Trophoblast cell (in vitro differentiated cells and primary cell): ENCODE data around the gene MYL6B.

Experiments
- DNase-seq, 2 donors: peaks; one replicate each; pipeline ENCODE4 v3.0.0-alpha.2; 2016
- H2AFZ ChIP-seq: 2 replicates; pipeline ENCODE4 v1.6.1; 2013; ENCODE audit warnings: low read length, moderate library complexity, mild to moderate bottlenecking; ENCODE audit not compliant: insufficient read depth, poor library complexity
- H2AK5ac ChIP-seq: 2 replicates; pipeline ENCODE4 v1.6.1; 2013; ENCODE audit warnings: mild to moderate bottlenecking, low read length
- H2BK120ac ChIP-seq: 2 replicates; pipeline ENCODE4 v1.6.1; 2013; ENCODE audit warnings: low read length, mild to moderate bottlenecking, moderate library complexity; ENCODE audit not compliant: insufficient read depth, poor library complexity
- H2BK12ac ChIP-seq: 2 replicates; pipeline ENCODE4 v1.6.1; 2013; ENCODE audit warnings: mild to moderate bottlenecking, low read length, moderate library complexity
- H2BK5ac ChIP-seq: 2 replicates; pipeline ENCODE4 v1.6.1; 2013; ENCODE audit warnings: low read length, low read depth, moderate library complexity, mild to moderate bottlenecking; ENCODE audit not compliant: poor library complexity
- H3K14ac ChIP-seq: 2 replicates; pipeline ENCODE4 v1.6.1; 2013; ENCODE audit warnings: mild to moderate bottlenecking, low read length
- H3K18ac ChIP-seq: 2 replicates; pipeline ENCODE4 v1.6.1; 2013; ENCODE audit warnings: mild to moderate bottlenecking, low read length
- H3K23ac ChIP-seq: 2 replicates; pipeline ENCODE4 v1.6.1; 2013; ENCODE audit warnings: low read length
- H3K27ac ChIP-seq: 2 replicates; pipeline ENCODE4 v1.5.1; 2013; ENCODE audit warnings: low read depth, mild to moderate bottlenecking, inconsistent platforms, low read length, moderate library complexity
- H3K27me3 ChIP-seq: 2 replicates; pipeline ENCODE4 v1.6.1; 2013; ENCODE audit warnings: inconsistent platforms, mild to moderate bottlenecking, low read length, moderate library complexity; ENCODE audit not compliant: insufficient read depth
- H3K36me3 ChIP-seq, 2 experiments: 1 replicate in 1 of 2; 2 replicates in 1 of 2; pipeline ENCODE4 v1.6.1; 2013; ENCODE audit warnings: low read length in 2 of 2, mild to moderate bottlenecking in 2 of 2, moderate library complexity in 1 of 2; ENCODE audit not compliant: insufficient read depth in 2 of 2, control insufficient read depth in 1 of 2
- H3K4ac ChIP-seq: 2 replicates; pipeline ENCODE4 v1.6.1; 2013; ENCODE audit warnings: low read depth, mild to moderate bottlenecking, low read length, moderate library complexity
- H3K4me1 ChIP-seq, 2 experiments: 1 replicate in 1 of 2; 2 replicates in 1 of 2; pipeline ENCODE4 v1.6.1; 2013; ENCODE audit warnings: low read length in 2 of 2, mild to moderate bottlenecking in 2 of 2, moderate library complexity in 1 of 2; ENCODE audit not compliant: insufficient read depth in 2 of 2, control insufficient read depth in 1 of 2
- H3K4me2 ChIP-seq: 2 replicates; pipeline ENCODE4 v1.6.1; 2013; ENCODE audit warnings: inconsistent platforms, mild to moderate bottlenecking, low read length, moderate library complexity
- H3K4me3 ChIP-seq: 2 replicates; pipeline ENCODE4 v1.5.1; 2013; ENCODE audit warnings: mild to moderate bottlenecking, low read depth, low read length, inconsistent platforms
- H3K79me1 ChIP-seq: one replicate; pipeline ENCODE4 v1.6.1; 2013; ENCODE audit warnings: low read length
- H3K79me2 ChIP-seq: 2 replicates; pipeline ENCODE4 v1.6.1; 2013; ENCODE audit warnings: low read length, mild to moderate bottlenecking; ENCODE audit not compliant: control insufficient read depth, insufficient read depth, poor library complexity
- H3K9ac ChIP-seq: 2 replicates; pipeline ENCODE4 v1.6.1; 2013; ENCODE audit warnings: mild to moderate bottlenecking, low read length
- H3K9me3 ChIP-seq: 2 replicates; pipeline ENCODE4 v1.6.1; 2013; ENCODE audit warnings: low read depth, mild to moderate bottlenecking, control low read depth, inconsistent platforms, low read length; ENCODE audit not compliant: insufficient read depth
- H4K12ac ChIP-seq: 2 replicates; pipeline ENCODE4 v1.6.1; 2013; ENCODE audit warnings: low read depth, mild to moderate bottlenecking, low read length, moderate library complexity
- H4K8ac ChIP-seq: 2 replicates; pipeline ENCODE4 v1.6.1; 2013; ENCODE audit warnings: low read depth, mild to moderate bottlenecking, low read length, moderate library complexity
- H4K91ac ChIP-seq: one replicate; pipeline ENCODE4 v1.6.1; 2013; ENCODE audit warnings: low read depth, mild to moderate bottlenecking, low read length, moderate library complexity
- WGBS: extraction: QIAGEN DNeasy Blood & Tissue Kit; methylation state at CpG from one replicate; pipeline ENCODE4 v1.1.7; 2013; ENCODE audit warnings: missing lambda C conversion rate; ENCODE audit not compliant: insufficient read length, insufficient coverage; ENCODE audit errors: extremely low coverage; 5-methylcytosine and 5-hydroxymethylcytosine counted together

The MYL6B gene

DNA sequence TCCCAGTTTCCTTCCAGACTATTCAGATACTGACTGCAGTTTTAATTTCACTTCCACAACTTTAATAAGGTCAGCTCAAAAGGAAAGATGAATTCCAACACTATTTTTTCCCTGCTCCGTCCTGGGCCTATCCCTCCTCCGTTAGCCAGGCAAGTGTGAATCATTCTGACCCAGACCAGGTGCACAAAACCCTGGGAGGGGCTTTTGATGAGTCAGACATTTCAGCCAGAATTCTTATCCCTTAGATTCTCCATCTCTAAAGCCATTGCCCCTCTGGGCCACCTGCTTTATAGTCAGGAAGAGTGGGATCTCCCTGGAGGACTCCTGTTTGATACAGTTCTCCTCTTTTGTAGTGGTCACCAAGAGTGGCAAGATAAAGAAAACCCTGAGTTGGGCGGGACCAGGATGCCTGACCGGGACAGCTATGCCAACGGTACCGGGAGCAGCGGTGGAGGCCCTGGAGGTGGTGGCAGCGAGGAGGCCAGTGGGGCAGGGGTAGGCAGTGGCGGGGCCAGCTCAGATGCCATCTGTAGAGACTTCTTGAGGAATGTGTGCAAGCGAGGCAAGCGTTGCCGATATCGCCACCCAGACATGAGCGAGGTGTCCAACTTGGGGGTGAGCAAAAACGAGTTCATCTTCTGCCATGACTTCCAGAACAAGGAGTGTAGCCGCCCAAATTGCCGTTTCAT lies 32.1 kb upstream of the MYL6B start:
- Histone ChIP-seq H3K36me3 (peaks cover 7 to 12% of the 10 kb centered on the region in 2 experiments), H2BK5ac (no peak overlapping the region), H2AK5ac (no peak overlapping the region), H4K91ac (no peak overlapping the region), H3K14ac (no peak overlapping the region), H3K4ac (no peak overlapping the region), H3K27me3 (no peaks in the 10 kb centered on the region), H3K79me2 (peaks cover 8% of the 10 kb centered on the region), H3K27ac (no peak overlapping the region), H3K4me3 (no peak overlapping the region), H3K18ac (no peak overlapping the region), H2BK12ac (no peak overlapping the region), H3K9ac (no peak overlapping the region), H4K12ac (no peak overlapping the region), H3K4me2 (peak overlapping the region; percentile 4), H3K23ac (no peak overlapping the region), H3K4me1 (peaks cover 6 to 11% of the 10 kb centered on the region in 2 experiments), H4K8ac (no peak overlapping the region), H2BK120ac (no peak overlapping the region), H3K79me1 (peaks cover 12% of the 10 kb centered on the region), H2AFZ (no peak overlapping the region), H3K9me3 (no peaks in the 10 kb centered on the region)
- DNase-seq, result peak in 1 of 2 donors; percentile 9
- no CpG with 5 or more reads among the region's 17 CpGs for WGBS

DNA sequence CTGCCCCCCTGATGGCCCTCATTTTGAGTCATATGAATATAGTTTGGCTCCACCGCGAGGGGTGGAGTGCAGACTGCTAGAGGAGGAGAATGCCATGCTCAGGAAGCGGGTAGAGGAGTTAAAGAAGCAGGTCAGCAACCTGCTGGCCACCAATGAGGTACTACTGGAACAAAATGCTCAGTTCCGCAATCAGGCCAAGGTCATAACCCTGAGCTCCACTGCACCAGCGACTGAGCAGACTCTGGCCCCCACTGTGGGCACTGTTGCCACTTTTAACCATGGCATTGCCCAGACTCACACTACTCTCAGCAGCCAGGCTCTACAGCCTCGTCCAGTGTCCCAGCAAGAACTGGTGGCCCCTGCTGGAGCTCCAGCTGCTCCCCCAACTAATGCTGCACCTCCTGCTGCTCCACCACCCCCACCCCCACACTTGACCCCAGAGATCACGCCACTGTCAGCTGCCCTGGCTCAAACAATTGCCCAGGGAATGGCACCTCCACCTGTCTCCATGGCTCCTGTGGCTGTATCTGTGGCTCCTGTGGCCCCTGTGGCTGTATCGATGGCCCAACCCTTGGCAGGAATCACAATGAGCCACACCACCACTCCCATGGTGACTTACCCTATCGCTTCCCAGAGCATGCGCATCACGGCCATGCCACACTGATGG lies 31.1 kb upstream of the MYL6B start:
- H2BK120ac ChIP-seq, result no peak overlapping the region
- DNase-seq, result no peak
- no peak overlapping the region for H3K18ac ChIP-seq
- H3K4me2 ChIP-seq, result no peak overlapping the region
- H3K4me3 ChIP-seq, result no peak overlapping the region
- WGBS, result no CpG with 5 or more reads among the region's 11 CpGs
- no peak overlapping the region for H4K91ac ChIP-seq
- H2BK5ac ChIP-seq, result no peak overlapping the region
- H4K12ac ChIP-seq, result no peak overlapping the region
- H2BK12ac ChIP-seq, result no peak overlapping the region
- no peak overlapping the region for H2AK5ac ChIP-seq
- no peak overlapping the region for H3K14ac ChIP-seq
- no peak overlapping the region for H2AFZ ChIP-seq
- peaks cover 7 to 12% of the 10 kb centered on the region in 2 experiments for H3K36me3 ChIP-seq
- no peak overlapping the region for H4K8ac ChIP-seq
- no peak overlapping the region for H3K23ac ChIP-seq
- H3K27ac ChIP-seq, result no peak overlapping the region
- H3K9ac ChIP-seq, result no peak overlapping the region
- H3K9me3 ChIP-seq, result no peaks in the 10 kb centered on the region
- H3K4ac ChIP-seq, result no peak overlapping the region
- H3K79me2 ChIP-seq, result peaks cover 6% of the 10 kb centered on the region
- H3K79me1 ChIP-seq, result peaks cover 6% of the 10 kb centered on the region
- H3K27me3 ChIP-seq, result no peaks in the 10 kb centered on the region
- H3K4me1 ChIP-seq, result peaks cover 6 to 10% of the 10 kb centered on the region in 2 experiments

DNA sequence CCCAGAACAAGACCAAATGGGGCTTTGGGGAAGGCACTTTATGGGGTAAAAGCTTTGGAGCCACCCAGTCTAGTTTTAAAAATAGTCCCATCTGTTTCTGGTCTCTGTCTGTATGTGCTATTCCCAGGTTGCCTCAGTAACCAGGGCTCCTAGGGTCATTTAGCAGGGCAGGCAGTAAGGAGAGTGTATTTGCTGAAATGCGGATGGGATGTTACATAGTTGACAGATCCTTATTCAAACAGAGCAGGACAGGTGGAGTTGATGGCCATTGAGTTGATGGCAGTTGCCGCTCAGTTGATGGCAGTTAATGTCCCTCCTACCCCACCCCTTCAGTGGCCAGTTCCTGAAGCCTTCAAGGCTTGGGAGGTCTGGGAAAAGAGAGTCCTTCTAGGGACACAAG lies 29.8 kb upstream of the MYL6B start:
- H3K36me3 ChIP-seq, result peaks cover 7 to 12% of the 10 kb centered on the region in 2 experiments
- no peak for DNase-seq
- no peak overlapping the region for H4K91ac ChIP-seq
- no peak overlapping the region for H3K4ac ChIP-seq
- WGBS, result no CpG with 5 or more reads among the region's 2 CpGs
- no peaks in the 10 kb centered on the region for H3K9me3 ChIP-seq
- peaks cover 3% of the 10 kb centered on the region for H3K79me1 ChIP-seq
- H3K14ac ChIP-seq, result no peak overlapping the region
- H4K12ac ChIP-seq, result no peak overlapping the region
- no peak overlapping the region for H3K9ac ChIP-seq
- no peak overlapping the region for H3K4me2 ChIP-seq
- H2BK5ac ChIP-seq, result no peak overlapping the region
- H3K23ac ChIP-seq, result no peak overlapping the region
- H2AK5ac ChIP-seq, result no peak overlapping the region
- H3K27ac ChIP-seq, result no peak overlapping the region
- H3K4me1 ChIP-seq, result peaks cover 6 to 10% of the 10 kb centered on the region in 2 experiments
- no peak overlapping the region for H3K18ac ChIP-seq
- peaks cover 3% of the 10 kb centered on the region for H3K79me2 ChIP-seq
- H3K27me3 ChIP-seq, result no peaks in the 10 kb centered on the region
- no peak overlapping the region for H2BK12ac ChIP-seq
- H2AFZ ChIP-seq, result no peak overlapping the region
- H3K4me3 ChIP-seq, result no peak overlapping the region
- no peak overlapping the region for H4K8ac ChIP-seq
- no peak overlapping the region for H2BK120ac ChIP-seq

DNA sequence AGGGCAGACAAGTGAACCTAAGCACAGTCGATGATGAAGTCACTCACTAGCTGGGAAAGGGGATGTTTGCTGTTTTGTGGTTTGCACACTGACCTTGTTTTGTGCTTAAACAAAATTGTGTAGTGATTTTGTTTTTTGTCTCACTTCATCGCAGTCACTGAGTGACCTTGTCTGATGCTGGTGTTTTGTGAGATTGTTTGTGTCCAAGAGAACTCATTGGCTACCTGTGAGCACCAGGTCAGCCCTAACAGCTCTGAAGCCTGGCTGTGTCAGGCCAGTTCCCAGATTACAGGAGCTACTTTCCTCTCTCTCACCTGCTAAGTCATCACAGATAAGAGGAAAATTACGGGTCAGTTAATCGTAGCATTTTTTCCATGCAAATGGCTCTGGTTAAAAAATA lies 28.3 kb upstream of the MYL6B start:
- Histone ChIP-seq H3K18ac (no peak overlapping the region), H3K4me3 (no peak overlapping the region), H3K79me1 (peaks cover 9% of the 10 kb centered on the region), H2AFZ (no peak overlapping the region), H2BK120ac (no peak overlapping the region), H2BK12ac (no peak overlapping the region), H2BK5ac (no peak overlapping the region), H3K9ac (no peak overlapping the region), H3K36me3 (peaks cover 7 to 12% of the 10 kb centered on the region in 2 experiments), H3K9me3 (no peaks in the 10 kb centered on the region), H4K8ac (no peak overlapping the region), H3K23ac (no peak overlapping the region), H3K14ac (no peak overlapping the region), H3K79me2 (peaks cover 7% of the 10 kb centered on the region), H4K91ac (no peak overlapping the region), H3K27me3 (no peaks in the 10 kb centered on the region), H4K12ac (no peak overlapping the region), H2AK5ac (no peak overlapping the region), H3K4me1 (peaks cover 5 to 7% of the 10 kb centered on the region in 2 experiments), H3K4me2 (no peak overlapping the region), H3K27ac (no peak overlapping the region), H3K4ac (no peak overlapping the region)
- DNase-seq, result no peak
- WGBS, result no CpG with 5 or more reads among the region's 4 CpGs
